ENCODE data around the gene MKRN3.
"Not testable (repeated sequence)": the region's sequence is repeated elsewhere in the genome, so short reads cannot be mapped to it uniquely, and the experiment has no call there.

The MKRN3 gene

GRCh38 chr15:23589012-23589411 is 23.5 kb downstream of the MKRN3 start:
- no peak for DNase-seq (ENCODE audit: low read depth, low spot score)

- no peak for DNase-seq (ENCODE audit: low read depth, low spot score)
Measured at GRCh38 chr15:23594252-23594770, 28.8 kb downstream of the MKRN3 start.

GRCh38 chr15:23595368-23595767 is 29.9 kb downstream of the MKRN3 start:
- no peak for DNase-seq (ENCODE audit: low read depth, low spot score)

GRCh38 chr15:23596736-23597135 is 31.3 kb downstream of the MKRN3 start:
- no peak for DNase-seq (ENCODE audit: low read depth, low spot score)

GRCh38 chr15:23597278-23597677 is 31.8 kb downstream of the MKRN3 start:
- DNase-seq (ENCODE audit: low read depth, low spot score): not testable (repeated sequence)

GRCh38 chr15:23599053-23599452 is 33.6 kb downstream of the MKRN3 start:
- no peak for DNase-seq (ENCODE audit: low read depth, low spot score)

GRCh38 chr15:23602124-23602523 is 36.6 kb downstream of the MKRN3 start:
- DNase-seq (ENCODE audit: low read depth, low spot score): no peak

GRCh38 chr15:23606226-23606625 is 40.8 kb downstream of the MKRN3 start:
- DNase-seq (ENCODE audit: low read depth, low spot score): no peak

- no peak for DNase-seq (ENCODE audit: low read depth, low spot score)
Measured at GRCh38 chr15:23616536-23616935, 51.1 kb downstream of the MKRN3 start.

Measured in brain pericyte (primary cell).